DOHH2 (cell line): Measurements from ENCODE around the gene SLC5A6.

ENCODE experiments used
- CTCF ChIP-seq: fragments of 200-600 bp; sonication (generic); IDR thresholded peaks from one replicate; pipeline ENCODE4 v1.5.1; 2014; ENCODE audit warnings: antibody characterized with exemption, mild to moderate bottlenecking, low read depth, low read length; ENCODE audit not compliant: poor library complexity, severe bottlenecking
- EZH2phosphoT487 ChIP-seq: fragments of 200-600 bp; sonication (generic); IDR thresholded peaks from 2 replicates; pipeline ENCODE4 v1.6.1; 2017; ENCODE audit warnings: borderline replicate concordance, mild to moderate bottlenecking, antibody characterized with exemption, low read length, moderate library complexity, mixed read lengths

- no peak for TF ChIP-seq CTCF
- TF ChIP-seq EZH2phosphoT487, result no peak
These were observed at the start of gene SLC5A6, which contains the start of gene ATRAID for GRCh38 chr2:27211943-27212625.
